ENCODE results near the gene LRRC43.

- TF ChIP-seq CTCF (conservative IDR thresholded peaks at IDR 0.05; ENCODE audit: low read depth, low read length) (no peak), EZH2phosphoT487 (IDR thresholded peaks at IDR 0.05; ENCODE audit: borderline replicate concordance, low read length) (no peak), EZH2 (IDR thresholded peaks at IDR 0.05; ENCODE audit: low read length, unreplicated experiment) (no peak)
These were observed 25.3 kb downstream of the LRRC43 start for GRCh38 chr12:122208073-122208820.
